Progenitor cell of endocrine pancreas (in vitro differentiated cells): ENCODE measurements around the gene ADGRG7. TPM values are rescaled to one million over a fixed set of nuclear protein-coding genes. Genes with fewer than 3 reads are reported as not detected.

Experiments
- DNase-seq: peaks from one replicate; pipeline ENCODE4 v3.0.0; 2021; ENCODE audit warnings: low spot score; ENCODE audit not compliant: unreplicated experiment
- H3K27ac Mint-ChIP-seq: 2 replicates; pipeline ENCODE4 v1.8.0; 2021; ENCODE audit warnings: mild to moderate bottlenecking, moderate library complexity, mixed read lengths
- H3K27me3 Mint-ChIP-seq: 2 replicates; pipeline ENCODE4 v1.8.0; 2021; ENCODE audit warnings: mixed read lengths
- H3K36me3 Mint-ChIP-seq: 2 replicates; pipeline ENCODE4 v1.8.0; 2022; ENCODE audit warnings: mixed read lengths; ENCODE audit not compliant: insufficient read depth
- H3K4me1 Mint-ChIP-seq: 2 replicates; pipeline ENCODE4 v1.8.0; 2021; ENCODE audit warnings: low read depth, mixed read lengths
- H3K4me3 Mint-ChIP-seq: 2 replicates; pipeline ENCODE4 v1.8.0; 2021; ENCODE audit warnings: low read depth, mild to moderate bottlenecking, moderate library complexity, mixed read lengths
- H3K9me3 Mint-ChIP-seq: 2 replicates; pipeline ENCODE4 v1.8.0; 2021; ENCODE audit warnings: low read depth, mixed read lengths
- total RNA-seq: library from RNA; stranded (reverse); gene quantifications from 2 replicates; pipeline ENCODE4 v1.2.1, GENCODE V29; 2021
- TF ChIP-seq, protein P1 (sequence below): fragments of 200-600 bp; sonication (generic); IDR thresholded peaks from one replicate; pipeline ENCODE4 v1.5.0; 2021; ENCODE audit warnings: antibody characterized with exemption, mild to moderate bottlenecking; ENCODE audit not compliant: unreplicated experiment

ADGRG7 gene
- total RNA-seq, 1 donor from 2014 or later = 1.3 TPM

DNA sequence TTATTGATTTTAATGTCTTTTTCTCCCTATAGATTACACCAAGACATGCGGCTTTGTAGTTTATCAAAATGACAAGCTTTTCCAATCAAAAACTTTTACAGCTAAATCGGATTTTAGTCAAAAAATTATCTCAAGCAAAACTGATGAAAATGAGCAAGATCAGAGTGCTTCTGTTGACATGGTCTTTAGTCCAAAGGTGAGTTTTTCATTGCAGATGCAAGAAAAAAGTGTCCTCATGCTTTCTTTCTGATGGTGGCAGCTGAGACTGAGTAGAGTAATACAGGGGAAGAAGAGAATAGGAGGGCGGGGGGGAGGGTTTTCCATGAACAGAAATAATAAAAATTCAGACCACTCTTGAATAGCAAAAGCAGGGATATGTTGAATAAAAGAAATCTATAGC lies 36.5 kb downstream of the ADGRG7 start:
- DNase-seq = no peak
- Mint-ChIP-seq H3K27me3 (no peaks in the 10 kb centered on the region), H3K4me1 (peaks cover 22% of the 10 kb centered on the region), H3K4me3 (no peak overlapping the region), H3K36me3 (no peaks in the 10 kb centered on the region), H3K27ac (no peak overlapping the region), H3K9me3 (no peaks in the 10 kb centered on the region)
- TF ChIP-seq, protein P1, sequence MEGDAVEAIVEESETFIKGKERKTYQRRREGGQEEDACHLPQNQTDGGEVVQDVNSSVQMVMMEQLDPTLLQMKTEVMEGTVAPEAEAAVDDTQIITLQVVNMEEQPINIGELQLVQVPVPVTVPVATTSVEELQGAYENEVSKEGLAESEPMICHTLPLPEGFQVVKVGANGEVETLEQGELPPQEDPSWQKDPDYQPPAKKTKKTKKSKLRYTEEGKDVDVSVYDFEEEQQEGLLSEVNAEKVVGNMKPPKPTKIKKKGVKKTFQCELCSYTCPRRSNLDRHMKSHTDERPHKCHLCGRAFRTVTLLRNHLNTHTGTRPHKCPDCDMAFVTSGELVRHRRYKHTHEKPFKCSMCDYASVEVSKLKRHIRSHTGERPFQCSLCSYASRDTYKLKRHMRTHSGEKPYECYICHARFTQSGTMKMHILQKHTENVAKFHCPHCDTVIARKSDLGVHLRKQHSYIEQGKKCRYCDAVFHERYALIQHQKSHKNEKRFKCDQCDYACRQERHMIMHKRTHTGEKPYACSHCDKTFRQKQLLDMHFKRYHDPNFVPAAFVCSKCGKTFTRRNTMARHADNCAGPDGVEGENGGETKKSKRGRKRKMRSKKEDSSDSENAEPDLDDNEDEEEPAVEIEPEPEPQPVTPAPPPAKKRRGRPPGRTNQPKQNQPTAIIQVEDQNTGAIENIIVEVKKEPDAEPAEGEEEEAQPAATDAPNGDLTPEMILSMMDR = no peak

DNA sequence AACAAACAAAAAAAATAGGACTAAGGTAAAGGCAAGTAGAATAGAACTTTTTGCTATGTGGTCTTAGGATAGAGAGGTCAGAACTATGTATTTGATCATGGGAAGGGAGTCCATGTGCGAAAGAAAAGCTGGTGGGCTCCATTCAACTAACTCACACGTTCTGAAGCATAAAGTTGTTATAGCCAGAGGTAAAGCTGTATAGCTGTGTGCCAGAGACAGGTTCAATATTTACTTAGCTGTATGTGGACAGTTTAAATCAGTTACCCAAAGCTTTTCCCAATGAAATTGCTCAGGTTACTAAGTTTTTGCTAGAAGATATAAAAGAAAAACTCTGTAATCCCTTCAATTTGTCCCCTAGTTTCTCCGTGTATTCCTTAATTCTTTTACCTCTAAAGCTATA lies 37.8 kb downstream of the ADGRG7 start:
- no peak overlapping the region for H3K27ac Mint-ChIP-seq
- H3K4me3 Mint-ChIP-seq = no peak overlapping the region
- no peaks in the 10 kb centered on the region for H3K36me3 Mint-ChIP-seq
- peaks cover 11% of the 10 kb centered on the region for H3K4me1 Mint-ChIP-seq
- DNase-seq = no peak
- H3K27me3 Mint-ChIP-seq = no peaks in the 10 kb centered on the region
- no peaks in the 10 kb centered on the region for H3K9me3 Mint-ChIP-seq
- TF ChIP-seq, protein P1 = no peak

DNA sequence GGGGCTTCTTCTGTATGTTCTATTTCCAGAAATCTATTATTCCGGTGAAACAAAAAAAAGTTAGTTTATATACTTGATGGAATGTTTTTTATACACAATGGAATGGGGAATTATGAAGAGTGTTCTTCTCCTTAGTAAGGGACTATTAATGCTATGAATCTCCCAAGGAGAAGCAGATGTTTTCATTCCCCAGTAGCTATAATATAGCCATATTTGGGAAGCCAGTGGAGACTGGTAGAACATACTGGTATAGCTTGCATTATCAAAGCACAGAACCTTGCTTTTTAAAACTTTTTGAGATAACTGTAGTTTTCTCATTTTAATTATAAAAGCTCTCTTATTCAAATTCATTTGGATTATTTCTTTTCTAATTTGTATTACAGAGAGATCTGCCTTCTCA lies 38.3 kb downstream of the ADGRG7 start:
- DNase-seq = no peak
- Mint-ChIP-seq H3K27ac (no peak overlapping the region), H3K9me3 (no peaks in the 10 kb centered on the region), H3K4me3 (no peak overlapping the region), H3K36me3 (no peaks in the 10 kb centered on the region), H3K4me1 (peaks cover 11% of the 10 kb centered on the region), H3K27me3 (no peaks in the 10 kb centered on the region)
- TF ChIP-seq, protein P1 = no peak

DNA sequence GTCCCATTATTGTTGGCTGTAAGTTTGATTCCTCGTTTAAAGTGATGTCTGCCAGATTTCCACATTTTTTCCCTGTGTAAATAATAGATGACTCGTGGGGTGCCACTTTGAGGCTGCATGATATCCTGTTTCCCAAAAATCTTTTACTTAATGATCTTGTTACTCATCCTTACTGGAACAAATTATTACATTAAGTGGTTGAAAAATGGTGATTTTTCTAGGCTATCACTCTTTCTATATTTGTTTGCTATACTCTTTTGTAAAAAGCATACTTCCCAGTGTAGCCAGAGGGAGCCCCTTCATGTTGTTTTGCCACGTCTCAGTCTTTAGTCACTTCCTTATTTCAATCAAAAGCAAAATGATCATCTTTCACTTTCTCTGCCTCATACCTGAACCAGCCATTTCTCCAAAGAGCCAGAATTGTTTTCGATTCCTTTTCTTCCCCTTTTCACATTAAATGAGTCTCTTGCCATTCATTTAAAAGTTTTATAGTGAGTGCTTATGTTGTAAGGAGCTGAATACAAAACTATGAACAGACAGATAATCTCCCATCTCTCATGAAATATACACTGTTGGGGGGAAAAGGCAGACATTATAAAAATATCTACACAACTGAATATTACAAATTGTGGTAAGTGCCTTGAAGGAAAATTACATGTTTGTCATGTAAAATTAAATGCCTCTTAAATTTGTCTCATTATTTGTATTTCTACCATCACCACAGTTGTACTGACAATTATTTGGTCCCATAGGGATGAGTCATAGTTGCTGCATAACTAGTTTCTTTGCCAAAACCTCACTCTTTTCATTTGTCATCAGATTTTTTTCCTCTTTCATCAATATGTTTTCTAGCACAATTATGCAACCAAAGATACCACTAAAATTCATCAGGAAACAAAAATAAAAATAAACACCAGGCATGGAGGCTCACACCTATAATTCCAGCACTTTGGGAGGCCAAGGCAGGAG lies 41.5 kb downstream of the ADGRG7 start:
- Mint-ChIP-seq H3K27me3 (no peaks in the 10 kb centered on the region), H3K4me1 (peaks cover 9% of the 10 kb centered on the region), H3K9me3 (no peaks in the 10 kb centered on the region), H3K27ac (no peak overlapping the region), H3K4me3 (no peak overlapping the region), H3K36me3 (no peaks in the 10 kb centered on the region)
- TF ChIP-seq, protein P1 = no peak
- DNase-seq = no peak

DNA sequence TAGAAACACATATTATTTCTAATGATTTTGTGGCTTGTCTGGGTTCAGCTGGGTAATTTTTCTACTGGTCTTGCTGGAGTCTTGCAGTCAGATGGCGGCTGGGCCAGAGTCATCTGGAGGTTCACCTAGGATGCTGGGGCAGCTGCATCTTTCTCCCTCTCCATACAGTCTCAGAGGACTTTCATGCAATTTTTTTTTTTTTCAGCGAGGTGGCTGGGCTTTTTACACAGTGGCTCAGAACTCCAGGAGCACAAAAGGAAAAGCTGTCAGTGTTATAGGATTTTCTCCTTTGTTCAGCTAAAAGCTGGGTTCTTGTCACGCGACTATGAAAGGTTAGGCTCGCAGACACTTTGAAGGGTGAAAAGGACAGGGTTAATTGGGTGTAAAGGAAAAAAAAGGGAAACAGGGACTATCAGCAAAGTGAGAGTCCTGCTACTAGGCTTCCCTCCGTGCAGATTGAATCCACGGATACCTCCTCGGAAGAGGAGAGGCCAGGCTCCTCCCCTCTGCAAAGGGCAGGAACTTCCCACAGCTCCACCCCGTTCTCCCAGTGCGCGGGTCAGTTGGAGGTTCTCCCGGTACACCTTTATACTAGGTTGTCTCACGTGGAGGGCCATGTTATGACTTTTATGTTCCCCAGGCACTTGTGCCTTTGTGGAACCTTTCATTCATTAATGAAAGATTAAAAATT lies 44.3 kb downstream of the ADGRG7 start:
- H3K9me3 Mint-ChIP-seq = no peaks in the 10 kb centered on the region
- H3K27me3 Mint-ChIP-seq = no peaks in the 10 kb centered on the region
- DNase-seq = no peak
- no peak overlapping the region for H3K4me3 Mint-ChIP-seq
- no peak overlapping the region for H3K27ac Mint-ChIP-seq
- H3K36me3 Mint-ChIP-seq = no peaks in the 10 kb centered on the region
- TF ChIP-seq, protein P1 = no peak
- peaks cover 1% of the 10 kb centered on the region for H3K4me1 Mint-ChIP-seq
